ENCODE results near the gene STK24. TPM values are rescaled to one million over a fixed set of nuclear protein-coding genes. Genes with fewer than 3 reads are reported as not detected.

Gene STK24
- total RNA-seq, 2 donors from 2014 or later = 35.0 to 56.7 TPM

DNA sequence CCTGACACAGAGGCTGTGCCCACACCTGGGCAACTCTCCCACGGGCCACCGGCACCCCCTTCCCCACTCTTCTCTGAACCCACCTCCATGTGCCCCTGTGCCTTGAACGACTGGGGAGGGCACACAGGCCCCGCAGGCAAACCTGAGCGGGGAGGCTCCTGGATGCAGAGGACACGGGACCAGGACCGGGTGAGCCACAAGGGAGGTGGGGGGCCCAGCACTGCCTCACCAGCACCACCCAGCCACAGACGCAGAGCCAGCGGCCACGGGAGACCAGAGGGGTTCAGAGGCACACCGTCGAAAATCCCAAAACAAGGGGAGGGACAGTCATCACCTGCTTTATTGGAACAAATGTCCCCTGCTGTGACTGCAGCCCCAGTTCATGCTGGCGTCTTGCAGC, 49.4 kb downstream of the STK24 start:
- DNase-seq (no peak), ATAC-seq (no peak)
- Histone ChIP-seq H3K4me3 (no peak overlapping the region), H3K27me3 (no peaks in the 10 kb centered on the region), H3K27ac (no peak overlapping the region), H3K36me3 (replicated peaks in 1 of 2; ENCODE audit: insufficient read depth in 1 of 2, low read depth in 2 of 2) (no peaks in the 10 kb centered on the region), H3K4me1 (peaks cover 39% of the 10 kb centered on the region), H3K9me3 (no peaks in the 10 kb centered on the region)
- TF ChIP-seq POLR2A (IDR thresholded peaks at IDR 0.05) = no peak
- TF ChIP-seq, protein P1, sequence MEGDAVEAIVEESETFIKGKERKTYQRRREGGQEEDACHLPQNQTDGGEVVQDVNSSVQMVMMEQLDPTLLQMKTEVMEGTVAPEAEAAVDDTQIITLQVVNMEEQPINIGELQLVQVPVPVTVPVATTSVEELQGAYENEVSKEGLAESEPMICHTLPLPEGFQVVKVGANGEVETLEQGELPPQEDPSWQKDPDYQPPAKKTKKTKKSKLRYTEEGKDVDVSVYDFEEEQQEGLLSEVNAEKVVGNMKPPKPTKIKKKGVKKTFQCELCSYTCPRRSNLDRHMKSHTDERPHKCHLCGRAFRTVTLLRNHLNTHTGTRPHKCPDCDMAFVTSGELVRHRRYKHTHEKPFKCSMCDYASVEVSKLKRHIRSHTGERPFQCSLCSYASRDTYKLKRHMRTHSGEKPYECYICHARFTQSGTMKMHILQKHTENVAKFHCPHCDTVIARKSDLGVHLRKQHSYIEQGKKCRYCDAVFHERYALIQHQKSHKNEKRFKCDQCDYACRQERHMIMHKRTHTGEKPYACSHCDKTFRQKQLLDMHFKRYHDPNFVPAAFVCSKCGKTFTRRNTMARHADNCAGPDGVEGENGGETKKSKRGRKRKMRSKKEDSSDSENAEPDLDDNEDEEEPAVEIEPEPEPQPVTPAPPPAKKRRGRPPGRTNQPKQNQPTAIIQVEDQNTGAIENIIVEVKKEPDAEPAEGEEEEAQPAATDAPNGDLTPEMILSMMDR (IDR thresholded peaks at IDR 0.05) = no peak
- WGBS, 2 donors = 93 to 95% methylated on average over 13 of the region's 13 CpGs
- intact Hi-C loops (cut with DNase I) = no loop called here

DNA sequence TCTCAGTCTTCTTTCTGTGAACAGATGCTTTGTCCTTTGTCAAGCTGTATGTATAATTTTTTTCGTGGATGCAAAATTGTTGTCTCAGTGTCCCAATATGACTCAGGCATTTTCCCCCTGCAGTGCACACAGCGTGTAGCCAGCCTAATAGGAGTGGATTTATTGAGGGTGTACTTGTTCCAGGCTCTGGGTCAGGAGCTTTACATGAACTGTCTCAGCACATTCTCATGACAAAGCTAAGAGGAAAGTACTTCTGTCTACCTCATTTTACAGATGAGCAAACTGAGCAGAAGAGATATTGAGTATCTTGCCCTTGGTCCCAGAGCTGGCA, 50.8 kb downstream of the STK24 start:
- WGBS, 2 donors = 82 to 86% methylated on average over 2 of the region's 2 CpGs
- H3K4me3 ChIP-seq = no peak overlapping the region
- DNase-seq = no peak
- H3K36me3 ChIP-seq (replicated peaks in 1 of 2; ENCODE audit: insufficient read depth in 1 of 2, low read depth in 2 of 2) = no peaks in the 10 kb centered on the region
- peaks cover 53% of the 10 kb centered on the region for H3K4me1 ChIP-seq
- H3K27me3 ChIP-seq = no peaks in the 10 kb centered on the region
- no peak for ATAC-seq
- no peak for TF ChIP-seq POLR2A (IDR thresholded peaks at IDR 0.05)
- TF ChIP-seq, protein P1 (IDR thresholded peaks at IDR 0.05) = no peak
- intact Hi-C loops (cut with DNase I) = no loop called here
- no peak overlapping the region for H3K27ac ChIP-seq
- H3K9me3 ChIP-seq = no peaks in the 10 kb centered on the region

DNA sequence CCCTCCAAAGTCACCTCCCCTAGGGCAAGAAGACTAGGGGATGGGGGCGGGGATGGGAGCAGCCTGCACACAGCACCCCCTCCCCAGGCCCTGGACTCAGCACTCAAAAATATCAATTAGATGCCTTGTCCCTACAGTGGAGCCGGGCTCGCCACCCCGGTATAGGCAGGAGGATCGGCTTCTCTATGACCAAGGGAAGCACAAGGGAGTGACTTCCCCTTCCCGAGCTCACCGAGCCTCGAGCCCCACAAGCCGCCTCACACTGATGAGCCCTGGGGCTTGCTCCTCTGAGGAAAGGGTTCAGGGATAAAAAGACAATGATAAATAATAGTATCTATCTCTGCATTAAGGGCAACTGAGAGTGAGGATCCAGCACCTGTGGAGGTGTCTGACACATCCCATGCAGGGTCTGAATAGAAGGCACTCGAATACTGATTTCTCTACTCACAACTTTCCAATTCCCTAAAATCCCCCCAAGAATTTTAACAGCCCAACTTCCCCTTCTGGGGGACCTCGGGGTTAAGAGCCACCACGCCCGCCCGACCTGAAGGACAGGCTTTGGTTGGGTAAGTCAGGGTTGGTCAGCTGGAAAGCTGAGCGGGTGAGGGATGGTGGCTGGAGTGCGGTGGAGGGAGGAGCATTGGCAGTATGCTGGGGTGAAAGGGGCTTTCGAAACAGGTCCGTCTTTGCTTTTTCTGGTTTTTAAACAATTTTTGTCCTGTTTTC, 51.3 kb downstream of the STK24 start:
- Histone ChIP-seq H3K27ac (no peak overlapping the region), H3K4me1 (peaks cover 57% of the 10 kb centered on the region), H3K36me3 (replicated peaks in 1 of 2; ENCODE audit: insufficient read depth in 1 of 2, low read depth in 2 of 2) (no peaks in the 10 kb centered on the region), H3K9me3 (no peaks in the 10 kb centered on the region), H3K4me3 (no peak overlapping the region), H3K27me3 (no peaks in the 10 kb centered on the region)
- ATAC-seq (no peak), DNase-seq (no peak)
- no peak for TF ChIP-seq POLR2A (IDR thresholded peaks at IDR 0.05)
- TF ChIP-seq, protein P1 (IDR thresholded peaks at IDR 0.05) = no peak
- 84 to 88% methylated on average over 18 of the region's 18 CpGs for WGBS, 2 donors
- intact Hi-C loops (cut with DNase I) = no loop called here

DNA sequence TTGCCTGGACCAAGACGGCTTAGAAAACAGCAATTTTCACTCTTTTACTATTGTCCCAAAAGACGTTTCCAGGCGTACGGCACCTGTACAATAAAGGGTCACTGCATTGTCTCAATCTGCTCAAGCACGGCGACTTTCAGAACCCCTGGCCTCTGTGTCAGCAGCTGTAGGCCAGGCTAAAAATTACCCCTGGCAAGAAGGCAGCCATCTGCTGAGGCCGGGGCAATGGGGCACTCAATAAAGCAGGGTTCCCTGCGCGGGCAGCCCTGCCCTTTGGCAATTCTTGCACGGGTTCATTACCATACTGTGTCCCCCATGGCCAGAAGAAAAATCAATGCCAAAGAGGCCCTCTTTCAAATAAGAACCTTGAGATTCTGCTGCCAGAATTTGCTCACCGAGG, 52.1 kb downstream of the STK24 start:
- intact Hi-C loops (cut with DNase I) = no loop called here
- Histone ChIP-seq H3K4me1 (peaks cover 63% of the 10 kb centered on the region), H3K36me3 (replicated peaks in 1 of 2; ENCODE audit: insufficient read depth in 1 of 2, low read depth in 2 of 2) (no peaks in the 10 kb centered on the region), H3K4me3 (no peak overlapping the region), H3K9me3 (no peaks in the 10 kb centered on the region), H3K27me3 (no peaks in the 10 kb centered on the region), H3K27ac (no peak overlapping the region)
- WGBS, 2 donors = 66 to 70% methylated on average over 11 of the region's 11 CpGs
- no peak for TF ChIP-seq POLR2A (IDR thresholded peaks at IDR 0.05)
- TF ChIP-seq, protein P1 (IDR thresholded peaks at IDR 0.05) = no peak
- DNase-seq (no peak), ATAC-seq (no peak)

DNA sequence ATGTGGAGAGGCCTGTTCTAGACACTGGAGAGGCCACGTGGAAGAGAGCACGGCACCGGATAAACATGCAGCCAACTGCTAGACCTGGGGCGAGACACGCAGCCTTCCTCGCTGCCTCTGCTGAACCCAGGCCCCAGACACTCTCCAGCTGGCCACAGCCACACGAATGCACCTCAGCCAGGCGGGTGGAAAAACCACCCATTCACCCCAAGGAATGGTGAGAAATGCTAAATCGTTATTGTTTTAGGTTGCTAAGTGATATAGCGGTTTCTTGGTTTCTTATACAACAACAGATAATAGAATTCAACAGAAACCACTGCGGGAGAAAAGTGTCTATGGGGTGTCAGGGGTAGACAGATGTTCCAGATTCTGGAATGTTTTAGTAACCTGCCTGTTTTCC, 52.5 kb downstream of the STK24 start:
- DNase-seq (no peak), ATAC-seq (no peak)
- 82 to 92% methylated on average over 6 to 11 of the region's 11 CpGs for WGBS, 2 donors
- Histone ChIP-seq H3K9me3 (no peaks in the 10 kb centered on the region), H3K4me3 (no peak overlapping the region), H3K27ac (no peak overlapping the region), H3K4me1 (peaks cover 63% of the 10 kb centered on the region), H3K27me3 (no peaks in the 10 kb centered on the region), H3K36me3 (replicated peaks in 1 of 2; ENCODE audit: insufficient read depth in 1 of 2, low read depth in 2 of 2) (no peaks in the 10 kb centered on the region)
- intact Hi-C loops (cut with DNase I) = no loop called here
- TF ChIP-seq, protein P1 (IDR thresholded peaks at IDR 0.05) = no peak
- TF ChIP-seq POLR2A (IDR thresholded peaks at IDR 0.05) = no peak
